IMR-90 (cell line): ENCODE data around the gene PHACTR2. TPM values are rescaled to one million over a fixed set of nuclear protein-coding genes. Genes with fewer than 3 reads are reported as not detected.

ENCODE experiments used
- ATAC-seq: fragments of 200-7000 bp; cut with Tn5 transposase; 2 replicates; pipeline ENCODE4 v1.9.1; 2020; ENCODE audit warnings: low read depth, mild to moderate bottlenecking, moderate library complexity
- BruUV-seq: library from RNA; stranded (reverse); fragments of 400-500 nt; replicated peaks from 2 replicates; lab custom pipeline; 2021; lab: Mats Ljungman, UMichigan
- CTCF ChIA-PET: fragments of 300-600 bp; formaldehyde crosslinking; extraction: SDS; loops from one replicate; lab custom pipeline; 2021; ENCODE audit warnings: antibody characterized with exemption; lab: Yijun Ruan, JAX
- POLR2A ChIA-PET: fragments of 300-600 bp; sonication (Branson Sonifier 250); formaldehyde crosslinking; loops from one replicate; lab custom pipeline; 2022; ENCODE audit warnings: antibody characterized with exemption; ENCODE audit not compliant: unreplicated experiment; lab: Charles Lee
- DNase-seq: peaks from one replicate; pipeline ENCODE4 v3.0.0; 2013
- H2AFZ ChIP-seq: replicated peaks from 2 replicates; pipeline ENCODE3; 2013; ENCODE audit warnings: low read length, mild to moderate bottlenecking; ENCODE audit not compliant: poor library complexity
- H2AK5ac ChIP-seq: 2 replicates; pipeline ENCODE4 v1.6.1; 2013; ENCODE audit warnings: low read depth, low read length, inconsistent platforms
- H2AK9ac ChIP-seq: replicated peaks from 2 replicates; pipeline ENCODE3; 2013; ENCODE audit warnings: mild to moderate bottlenecking, low read depth, low read length, moderate library complexity; ENCODE audit not compliant: poor library complexity
- H2BK120ac ChIP-seq: 2 replicates; pipeline ENCODE4 v1.6.1; 2013; ENCODE audit warnings: low read depth, low read length, inconsistent platforms
- H2BK15ac ChIP-seq: 3 replicates; pipeline ENCODE4 v1.6.1; 2013; ENCODE audit warnings: low read depth, low read length, inconsistent platforms
- H2BK20ac ChIP-seq: 2 replicates; pipeline ENCODE4 v1.6.1; 2013; ENCODE audit warnings: low read depth, mild to moderate bottlenecking, inconsistent platforms, low read length, moderate library complexity
- H2BK5ac ChIP-seq: 2 replicates; pipeline ENCODE4 v1.6.1; 2013; ENCODE audit warnings: mild to moderate bottlenecking, low read depth, low read length, inconsistent platforms; ENCODE audit not compliant: poor library complexity, severe bottlenecking
- H3K14ac ChIP-seq: replicated peaks from 2 replicates; pipeline ENCODE4 v1.6.1; 2013; ENCODE audit warnings: low read depth, low read length, inconsistent platforms
- H3K18ac ChIP-seq: 2 replicates; pipeline ENCODE4 v1.6.1; 2013; ENCODE audit warnings: low read depth, low read length, control low read depth
- H3K23ac ChIP-seq: 2 replicates; pipeline ENCODE4 v1.6.1; 2013; ENCODE audit warnings: low read depth, low read length, inconsistent platforms
- H3K27ac ChIP-seq: 2 replicates; pipeline ENCODE4 v1.5.1; 2013; ENCODE audit warnings: mild to moderate bottlenecking, control low read depth, low read length; ENCODE audit not compliant: insufficient read depth
- H3K27me3 ChIP-seq: 2 replicates; pipeline ENCODE4 v1.6.1; 2013; ENCODE audit warnings: low read length; ENCODE audit not compliant: control insufficient read depth, insufficient read depth
- H3K36me3 ChIP-seq: 2 replicates; pipeline ENCODE4 v1.6.1; 2013; ENCODE audit warnings: low read length, mixed read lengths; ENCODE audit not compliant: control insufficient read depth, insufficient read depth
- H3K4ac ChIP-seq: 2 replicates; pipeline ENCODE4 v1.6.1; 2013; ENCODE audit warnings: low read depth, low read length, inconsistent platforms
- H3K4me1 ChIP-seq: 2 replicates; pipeline ENCODE4 v1.6.1; 2013; ENCODE audit warnings: low read length, mixed read lengths; ENCODE audit not compliant: control insufficient read depth, insufficient read depth
- H3K4me2 ChIP-seq: 2 replicates; pipeline ENCODE4 v1.6.1; 2013; ENCODE audit warnings: low read depth, mild to moderate bottlenecking, control low read depth, low read length, moderate library complexity
- H3K4me3 ChIP-seq: 2 replicates; pipeline ENCODE4 v1.5.1; 2013; ENCODE audit warnings: low read depth, mild to moderate bottlenecking, control low read depth, low read length, moderate library complexity; ENCODE audit not compliant: insufficient read depth
- H3K56ac ChIP-seq: 2 replicates; pipeline ENCODE4 v1.6.1; 2013; ENCODE audit warnings: low read length, inconsistent platforms; ENCODE audit not compliant: insufficient read depth; ENCODE audit errors: extremely low read depth
- H3K79me1 ChIP-seq, 2 experiments: 2 replicates each; pipeline ENCODE4 v1.6.1; 2013; ENCODE audit warnings: low read length in 2 of 2, inconsistent platforms in 1 of 2, low read depth in 1 of 2
- H3K9ac ChIP-seq: 2 replicates; pipeline ENCODE4 v1.6.1; 2013; ENCODE audit warnings: low read depth, low read length, control low read depth
- H3K9me1 ChIP-seq: 2 replicates; pipeline ENCODE4 v1.6.1; 2013; ENCODE audit warnings: low read length, inconsistent platforms; ENCODE audit not compliant: insufficient read depth
- H3K9me3 ChIP-seq: 2 replicates; pipeline ENCODE4 v1.6.1; 2013; ENCODE audit warnings: low read length; ENCODE audit not compliant: control insufficient read depth, insufficient read depth
- H4K20me1 ChIP-seq: 2 replicates; pipeline ENCODE4 v1.6.1; 2013; ENCODE audit warnings: low read length, inconsistent platforms; ENCODE audit not compliant: insufficient read depth
- H4K5ac ChIP-seq: 2 replicates; pipeline ENCODE4 v1.6.1; 2013; ENCODE audit warnings: mild to moderate bottlenecking, low read depth, low read length, control low read depth
- H4K8ac ChIP-seq, 2 experiments: 2 replicates each; pipeline ENCODE4 v1.6.1; 2013; ENCODE audit warnings: low read depth in 2 of 2, low read length in 2 of 2, control low read depth in 1 of 2, inconsistent platforms in 1 of 2
- H4K91ac ChIP-seq: 2 replicates; pipeline ENCODE4 v1.6.1; 2013; ENCODE audit warnings: low read depth, low read length, inconsistent platforms; ENCODE audit not compliant: insufficient read depth
- BHLHE40 ChIP-seq: fragments of 150-350 bp; IDR thresholded peaks from 2 replicates; pipeline ENCODE4 v1.6.1; 2016; ENCODE audit warnings: mild to moderate bottlenecking, low read depth, low read length
- CEBPB ChIP-seq: IDR thresholded peaks from 2 replicates; pipeline ENCODE4 v1.6.1; 2012; ENCODE audit warnings: low read depth, low read length, improper control_type of control experiment
- CHD1 ChIP-seq: IDR thresholded peaks from 2 replicates; pipeline ENCODE4 v1.6.1; 2012; ENCODE audit warnings: low read depth, low read length, improper control_type of control experiment
- CTCF ChIP-seq: conservative IDR thresholded peaks from 2 replicates; pipeline ENCODE4 v1.5.1; 2012; ENCODE audit warnings: mild to moderate bottlenecking, low read depth, low read length, improper control_type of control experiment
- ELK1 ChIP-seq: fragments of 150-350 bp; IDR thresholded peaks from 2 replicates; pipeline ENCODE4 v1.6.1; 2016; ENCODE audit warnings: low read depth, mild to moderate bottlenecking, low read length, moderate library complexity, borderline replicate concordance
- FOS ChIP-seq: fragments of 150-350 bp; IDR thresholded peaks from 2 replicates; pipeline ENCODE4 v1.6.1; 2016; ENCODE audit warnings: low read depth, low read length
- MAFK ChIP-seq: IDR thresholded peaks from 2 replicates; pipeline ENCODE4 v1.6.1; 2012; ENCODE audit warnings: low read depth, low read length, improper control_type of control experiment
- MAZ ChIP-seq: IDR thresholded peaks from 2 replicates; pipeline ENCODE4 v1.6.1; 2012; ENCODE audit warnings: low read depth, mild to moderate bottlenecking, low read length, improper control_type of control experiment, moderate library complexity, borderline replicate concordance
- MXI1 ChIP-seq: IDR thresholded peaks from 2 replicates; pipeline ENCODE4 v1.6.1; 2012; ENCODE audit warnings: low read depth, mild to moderate bottlenecking, low read length, moderate library complexity, borderline replicate concordance
- NFE2L2 ChIP-seq: fragments of 150-350 bp; IDR thresholded peaks from 2 replicates; pipeline ENCODE4 v1.6.1; 2016; ENCODE audit warnings: low read depth, mild to moderate bottlenecking, low read length
- POLR2A ChIP-seq: IDR thresholded peaks from 2 replicates; pipeline ENCODE4 v1.6.1; 2012; ENCODE audit warnings: mild to moderate bottlenecking, low read depth, low read length
- RAD21 ChIP-seq: IDR thresholded peaks from 2 replicates; pipeline ENCODE4 v1.6.1; 2012; ENCODE audit warnings: low read length, improper control_type of control experiment
- RCOR1 ChIP-seq: IDR thresholded peaks from 2 replicates; pipeline ENCODE4 v1.6.1; 2012; ENCODE audit warnings: mild to moderate bottlenecking, low read length, improper control_type of control experiment; ENCODE audit not compliant: insufficient replicate concordance
- RFX5 ChIP-seq: IDR thresholded peaks from 2 replicates; pipeline ENCODE4 v1.8.0; 2012; ENCODE audit warnings: low read depth, mild to moderate bottlenecking, low read length, moderate library complexity
- SMC3 ChIP-seq: fragments of 150-350 bp; IDR thresholded peaks from 2 replicates; pipeline ENCODE4 v1.6.1; 2016; ENCODE audit warnings: low read depth, mild to moderate bottlenecking, antibody characterized with exemption, low read length, moderate library complexity
- USF2 ChIP-seq: fragments of 150-350 bp; IDR thresholded peaks from 2 replicates; pipeline ENCODE4 v1.6.1; 2017; ENCODE audit warnings: mild to moderate bottlenecking, antibody characterized with exemption, low read length, low read depth
- WGBS, 2 experiments: methylation state at CpG; one replicate each; pipeline versions ENCODE4 v1.1.5 to v1.1.7; 2013; ENCODE audit warnings: missing lambda C conversion rate in 2 of 2; ENCODE audit not compliant: insufficient read length in 1 of 2; ENCODE audit errors: extremely low coverage in 2 of 2; 5-methylcytosine and 5-hydroxymethylcytosine counted together
- dilution Hi-C: fragments of 300-500 bp; cut with HindIII; formaldehyde crosslinking; loops from one replicate; pipeline ENCODE4 v1.14.3; 2018; ENCODE audit warnings: low sequenced_read_pairs; ENCODE audit not compliant: unreplicated experiment
- in situ Hi-C: fragments of 300-500 bp; cut with MboI; formaldehyde crosslinking; loops from 3 replicates; pipeline ENCODE4 v1.14.3; 2019; ENCODE audit warnings: low sequenced_read_pairs, inconsistent platforms, mixed read lengths
- intact Hi-C: fragments of 100-400 bp; cut with micrococcal nuclease; formaldehyde crosslinking; loops from 2 replicates; pipeline ENCODE4 v1.10.0; 2022
- polyA plus RNA-seq, 3 experiments: library from polyadenylated mRNA; depleted of rRNA; stranded (reverse); fragments of >200 nt; gene quantifications; 2 replicates each; pipeline ENCODE4 v1.2.3, GENCODE V29; 2012; ENCODE audit warnings: low replicate concordance in 1 of 3
- total RNA-seq: library from RNA; depleted of rRNA; stranded (reverse); fragments of >200 nt; gene quantifications from 2 replicates; pipeline ENCODE4 v1.2.3, GENCODE V29; 2012

PHACTR2 gene
- total and polyA plus RNA-seq, 2 of the 4 experiments (the other 2 are of a cell fraction) = 14.5 to 74.2 TPM

- no TSS peak for BruUV-seq
- Histone ChIP-seq H3K14ac (no peak overlapping the region), H3K27ac (no peak overlapping the region), H2AFZ (no peak overlapping the region), H3K18ac (no peak overlapping the region), H3K4me1 (peaks cover 1% of the 10 kb centered on the region), H2BK120ac (no peak overlapping the region), H3K9ac (no peak overlapping the region), H3K27me3 (no peaks in the 10 kb centered on the region), H3K23ac (no peak overlapping the region), H4K20me1 (no peaks in the 10 kb centered on the region), H2AK5ac (0 out of 2 replicates have a peak overlapping the region, but pooled peaks have one; percentile 46), H2BK5ac (no peak overlapping the region), H2BK20ac (no peak overlapping the region), H3K4ac (0 out of 2 replicates have a peak overlapping the region, but pooled peaks have one; percentile 22), H2AK9ac (no peak overlapping the region), H3K56ac (no peak overlapping the region), H3K4me3 (no peak overlapping the region), H3K9me1 (peaks cover 6% of the 10 kb centered on the region; the same call in 1 of the 2 replicates), H2BK15ac (no peak overlapping the region; the same call in 2 of the 3 replicates), H3K36me3 (peaks cover 9% of the 10 kb centered on the region), H4K8ac (no peak overlapping the region), H3K9me3 (no peaks in the 10 kb centered on the region), H4K91ac (no peak overlapping the region), H4K5ac (no peak overlapping the region), H3K79me1 (peaks cover 14 to 15% of the 10 kb centered on the region in 2 experiments), H3K4me2 (no peak overlapping the region)
- in situ Hi-C loops = no loop called here
- dilution Hi-C loops = no loop called here
- no CpG with 5 or more reads among the region's 2 CpGs for WGBS, 2 experiments
- ChIA-PET POLR2A (no interaction called here), CTCF (no interaction called here)
- TF ChIP-seq RAD21 = no peak
- TF ChIP-seq CEBPB = no peak
- no peak for TF ChIP-seq ELK1
- no peak for TF ChIP-seq POLR2A
- TF ChIP-seq RCOR1 = no peak
- no peak for TF ChIP-seq MAZ
- TF ChIP-seq MXI1 = no peak
- no peak for TF ChIP-seq MAFK
- no peak for TF ChIP-seq FOS
- TF ChIP-seq CTCF = no peak
- no peak for TF ChIP-seq NFE2L2
- no peak for TF ChIP-seq RFX5
- TF ChIP-seq SMC3 = no peak
- TF ChIP-seq USF2 = no peak
- no peak for TF ChIP-seq BHLHE40
- no peak for TF ChIP-seq CHD1
- no peak for ATAC-seq
- intact Hi-C loops = no loop called here
- DNase-seq = peak; percentile 26
Observed at GRCh38 chr6:143811501-143812157, 133.9 kb downstream of the PHACTR2 start.
